Astrocyte (in vitro differentiated cells and primary cell): ENCODE results near the gene GSE1. TPM values are rescaled to one million over a fixed set of nuclear protein-coding genes. Genes with fewer than 3 reads are reported as not detected.

Experiments used
- DNase-seq: peaks from one replicate; pipeline ENCODE4 v3.0.0-alpha.2; 2010; ENCODE audit warnings: low read depth
- FAIRE-seq: peaks from 2 replicates; lab custom pipeline; 2011; peaks lifted over from hg19 to GRCh38; lab: Jason Lieb, UNC
- H2AFZ ChIP-seq: 2 replicates; pipeline ENCODE4 v1.6.0; 2012; ENCODE audit warnings: low read depth, low read length, inconsistent platforms
- H3K27ac ChIP-seq: 2 replicates; pipeline ENCODE4 v1.5.1; 2011; ENCODE audit warnings: low read depth, low read length, inconsistent platforms
- H3K27me3 ChIP-seq: 2 replicates; pipeline ENCODE4 v1.6.0; 2011; ENCODE audit warnings: low read length, inconsistent platforms; ENCODE audit not compliant: insufficient read depth
- H3K36me3 ChIP-seq: 2 replicates; pipeline ENCODE4 v1.5.1; 2011; ENCODE audit warnings: low read length, inconsistent platforms; ENCODE audit not compliant: insufficient read depth
- H3K4me1 ChIP-seq: 2 replicates; pipeline ENCODE4 v1.5.1; 2011; ENCODE audit warnings: low read length, inconsistent platforms; ENCODE audit not compliant: insufficient read depth
- H3K4me2 ChIP-seq: 2 replicates; pipeline ENCODE4 v1.6.0; 2012; ENCODE audit warnings: low read length, inconsistent platforms
- H3K4me3 ChIP-seq: 2 replicates; pipeline ENCODE4 v1.5.1; 2011; ENCODE audit warnings: low read depth, mild to moderate bottlenecking, low read length, inconsistent platforms; ENCODE audit not compliant: insufficient read depth
- H3K79me2 ChIP-seq: 2 replicates; pipeline ENCODE4 v1.6.0; 2012; ENCODE audit warnings: mild to moderate bottlenecking, low read length, inconsistent platforms; ENCODE audit not compliant: insufficient read depth
- H3K9ac ChIP-seq: 2 replicates; pipeline ENCODE4 v1.6.0; 2012; ENCODE audit warnings: mild to moderate bottlenecking, low read length, inconsistent platforms
- H3K9me3 ChIP-seq: 2 replicates; pipeline ENCODE4 v1.5.1; 2012; ENCODE audit warnings: low read depth, mild to moderate bottlenecking, low read length, inconsistent platforms; ENCODE audit not compliant: insufficient read depth
- H4K20me1 ChIP-seq: 2 replicates; pipeline ENCODE4 v1.6.0; 2012; ENCODE audit warnings: low read length, inconsistent platforms; ENCODE audit not compliant: insufficient read depth
- H3K27ac Mint-ChIP-seq: one replicate; pipeline ENCODE4 v1.8.0; 2021; ENCODE audit warnings: mild to moderate bottlenecking, mixed read lengths; ENCODE audit not compliant: unreplicated experiment
- H3K27me3 Mint-ChIP-seq: one replicate; pipeline ENCODE4 v1.8.0; 2021; ENCODE audit warnings: low read depth, mixed read lengths; ENCODE audit not compliant: unreplicated experiment
- H3K36me3 Mint-ChIP-seq: one replicate; pipeline ENCODE4 v1.8.0; 2021; ENCODE audit warnings: low read depth, mixed read lengths; ENCODE audit not compliant: unreplicated experiment
- H3K4me1 Mint-ChIP-seq: one replicate; pipeline ENCODE4 v1.8.0; 2021; ENCODE audit warnings: low read depth, mixed read lengths; ENCODE audit not compliant: unreplicated experiment
- H3K4me3 Mint-ChIP-seq: one replicate; pipeline ENCODE4 v1.8.0; 2021; ENCODE audit warnings: mild to moderate bottlenecking, moderate library complexity, mixed read lengths; ENCODE audit not compliant: unreplicated experiment
- H3K9me3 Mint-ChIP-seq: one replicate; pipeline ENCODE4 v1.8.0; 2021; ENCODE audit warnings: mild to moderate bottlenecking, mixed read lengths; ENCODE audit not compliant: unreplicated experiment
- EZH2 ChIP-seq: IDR thresholded peaks from 2 replicates; pipeline ENCODE4 v1.6.1; 2012; ENCODE audit warnings: mild to moderate bottlenecking, low read length, inconsistent platforms; ENCODE audit not compliant: insufficient read depth
- total RNA-seq: library from RNA; stranded (reverse); gene quantifications from 2 replicates; pipeline ENCODE4 v1.2.1, GENCODE V29; 2021
- TF ChIP-seq, protein P1 (sequence below): IDR thresholded peaks from 2 replicates; pipeline ENCODE4 v1.5.1; 2011; ENCODE audit warnings: low read depth, mild to moderate bottlenecking, inconsistent platforms, low read length, moderate library complexity; ENCODE audit not compliant: insufficient read depth

Gene GSE1
- total RNA-seq, 1 donor from 2014 or later, result 35.0 TPM

- FAIRE-seq, result no peak
- no peak overlapping the region for H3K27ac Mint-ChIP-seq
These were observed 64.4 kb downstream of the GSE1 start for GRCh38 chr16:85677383-85677967.

GRCh38 chr16:85678016-85678415, 64.9 kb downstream of the GSE1 start:
- H3K27ac Mint-ChIP-seq, result no peak overlapping the region
- peaks cover 5% of the 10 kb centered on the region for H4K20me1 ChIP-seq
- peaks cover 4% of the 10 kb centered on the region for H3K27me3 Mint-ChIP-seq
- FAIRE-seq (no peak), DNase-seq (no peak)
- H2AFZ ChIP-seq, result no peak overlapping the region
- no peaks in the 10 kb centered on the region for H3K9me3 Mint-ChIP-seq
- no peaks in the 10 kb centered on the region for H3K4me1 Mint-ChIP-seq
- peaks cover 2% of the 10 kb centered on the region for H3K36me3 Mint-ChIP-seq
- no peaks in the 10 kb centered on the region for H3K9me3 ChIP-seq
- no peaks in the 10 kb centered on the region for H3K79me2 ChIP-seq
- peaks cover 11% of the 10 kb centered on the region for H3K4me1 ChIP-seq
- no peak overlapping the region for H3K9ac ChIP-seq
- H3K27ac ChIP-seq, result no peak overlapping the region
- peaks cover 19% of the 10 kb centered on the region for H3K36me3 ChIP-seq
- no peak overlapping the region for H3K4me2 ChIP-seq
- no peak overlapping the region for H3K4me3 Mint-ChIP-seq
- no peaks in the 10 kb centered on the region for H3K27me3 ChIP-seq
- TF ChIP-seq, protein P1, sequence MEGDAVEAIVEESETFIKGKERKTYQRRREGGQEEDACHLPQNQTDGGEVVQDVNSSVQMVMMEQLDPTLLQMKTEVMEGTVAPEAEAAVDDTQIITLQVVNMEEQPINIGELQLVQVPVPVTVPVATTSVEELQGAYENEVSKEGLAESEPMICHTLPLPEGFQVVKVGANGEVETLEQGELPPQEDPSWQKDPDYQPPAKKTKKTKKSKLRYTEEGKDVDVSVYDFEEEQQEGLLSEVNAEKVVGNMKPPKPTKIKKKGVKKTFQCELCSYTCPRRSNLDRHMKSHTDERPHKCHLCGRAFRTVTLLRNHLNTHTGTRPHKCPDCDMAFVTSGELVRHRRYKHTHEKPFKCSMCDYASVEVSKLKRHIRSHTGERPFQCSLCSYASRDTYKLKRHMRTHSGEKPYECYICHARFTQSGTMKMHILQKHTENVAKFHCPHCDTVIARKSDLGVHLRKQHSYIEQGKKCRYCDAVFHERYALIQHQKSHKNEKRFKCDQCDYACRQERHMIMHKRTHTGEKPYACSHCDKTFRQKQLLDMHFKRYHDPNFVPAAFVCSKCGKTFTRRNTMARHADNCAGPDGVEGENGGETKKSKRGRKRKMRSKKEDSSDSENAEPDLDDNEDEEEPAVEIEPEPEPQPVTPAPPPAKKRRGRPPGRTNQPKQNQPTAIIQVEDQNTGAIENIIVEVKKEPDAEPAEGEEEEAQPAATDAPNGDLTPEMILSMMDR, result no peak
- no peak for TF ChIP-seq EZH2
- no peak overlapping the region for H3K4me3 ChIP-seq

More at GRCh38 chr16:85677383-85677967, 64.4 kb downstream of the GSE1 start:
- TF ChIP-seq EZH2, result no peak
- no peak overlapping the region for H3K27ac ChIP-seq
- no peak overlapping the region for H3K4me3 ChIP-seq
- H3K27me3 ChIP-seq, result no peaks in the 10 kb centered on the region
- H3K9ac ChIP-seq, result no peak overlapping the region
- no peaks in the 10 kb centered on the region for H3K27me3 Mint-ChIP-seq
- DNase-seq, result no peak
- H3K4me1 ChIP-seq, result peaks cover 11% of the 10 kb centered on the region
- H3K4me2 ChIP-seq, result no peak overlapping the region
- H2AFZ ChIP-seq, result no peak overlapping the region
- H3K9me3 Mint-ChIP-seq, result no peaks in the 10 kb centered on the region
- no peaks in the 10 kb centered on the region for H3K9me3 ChIP-seq
- H4K20me1 ChIP-seq, result peaks cover 9% of the 10 kb centered on the region
- H3K4me3 Mint-ChIP-seq, result no peak overlapping the region
- H3K36me3 Mint-ChIP-seq, result peaks cover 6% of the 10 kb centered on the region
- H3K79me2 ChIP-seq, result no peaks in the 10 kb centered on the region
- no peaks in the 10 kb centered on the region for H3K4me1 Mint-ChIP-seq
- H3K36me3 ChIP-seq, result peaks cover 19% of the 10 kb centered on the region

DNA sequence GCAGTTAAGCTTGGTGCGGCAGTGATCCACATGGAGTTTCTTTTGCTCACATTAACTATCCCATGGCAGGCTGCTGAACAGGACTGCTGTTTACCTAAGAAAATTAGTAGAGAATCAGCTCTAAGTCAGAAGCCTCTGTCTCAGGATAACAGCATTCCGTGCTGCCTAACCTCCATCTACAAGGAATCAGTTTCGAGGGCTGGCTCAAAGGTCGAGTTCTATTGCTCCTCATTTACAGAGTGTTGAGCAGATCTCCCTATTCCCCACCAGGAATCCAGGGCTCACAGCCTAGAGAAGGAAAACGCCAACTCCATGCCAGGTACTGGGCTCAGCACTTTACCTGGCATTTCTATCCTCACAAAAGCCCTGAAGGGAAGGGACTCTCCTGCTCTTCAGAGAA, 65.7 kb downstream of the GSE1 start:
- Histone ChIP-seq H3K9me3 (no peaks in the 10 kb centered on the region), H4K20me1 (peaks cover 8% of the 10 kb centered on the region), H3K27ac (no peak overlapping the region), H3K36me3 (peaks cover 19% of the 10 kb centered on the region), H3K79me2 (no peaks in the 10 kb centered on the region), H3K4me3 (no peak overlapping the region), H3K4me2 (no peak overlapping the region), H2AFZ (no peak overlapping the region), H3K27me3 (no peaks in the 10 kb centered on the region), H3K4me1 (peaks cover 7% of the 10 kb centered on the region), H3K9ac (no peak overlapping the region)
- no peaks in the 10 kb centered on the region for H3K9me3 Mint-ChIP-seq
- no peak overlapping the region for H3K27ac Mint-ChIP-seq
- no peak overlapping the region for H3K4me3 Mint-ChIP-seq
- no peak for FAIRE-seq
- TF ChIP-seq, protein P1, result no peak
- TF ChIP-seq EZH2, result no peak
- no peaks in the 10 kb centered on the region for H3K4me1 Mint-ChIP-seq
- peaks cover 2% of the 10 kb centered on the region for H3K36me3 Mint-ChIP-seq
- peaks cover 11% of the 10 kb centered on the region for H3K27me3 Mint-ChIP-seq
- no peak for DNase-seq
